T-helper 2 cell treated with Interferon-gamma antibody and Interleukin-4, amounts not matched to agents 5 μg/mL and 100 μg/mL, for 36 hours (primary cell): ENCODE results near the gene TMEM176A.

Experiments used
- DNase-seq: peaks from one replicate; pipeline ENCODE4 v3.0.0; 2021; ENCODE audit warnings: low spot score
- H3K27ac Mint-ChIP-seq: one replicate; pipeline ENCODE4 v1.8.0; 2021; ENCODE audit warnings: mild to moderate bottlenecking, mixed read lengths
- H3K27me3 Mint-ChIP-seq: one replicate; pipeline ENCODE4 v1.8.0; 2021; ENCODE audit warnings: low read depth, mixed read lengths
- H3K36me3 Mint-ChIP-seq: one replicate; pipeline ENCODE4 v1.8.0; 2021; ENCODE audit warnings: low read depth, mixed read lengths
- H3K4me1 Mint-ChIP-seq: one replicate; pipeline ENCODE4 v1.8.0; 2021; ENCODE audit warnings: low read depth, mixed read lengths
- H3K4me3 Mint-ChIP-seq: one replicate; pipeline ENCODE4 v1.8.0; 2022; ENCODE audit warnings: mild to moderate bottlenecking, moderate library complexity, mixed read lengths
- H3K9me3 Mint-ChIP-seq: one replicate; pipeline ENCODE4 v1.8.0; 2021; ENCODE audit warnings: mixed read lengths

The TMEM176A gene

DNA sequence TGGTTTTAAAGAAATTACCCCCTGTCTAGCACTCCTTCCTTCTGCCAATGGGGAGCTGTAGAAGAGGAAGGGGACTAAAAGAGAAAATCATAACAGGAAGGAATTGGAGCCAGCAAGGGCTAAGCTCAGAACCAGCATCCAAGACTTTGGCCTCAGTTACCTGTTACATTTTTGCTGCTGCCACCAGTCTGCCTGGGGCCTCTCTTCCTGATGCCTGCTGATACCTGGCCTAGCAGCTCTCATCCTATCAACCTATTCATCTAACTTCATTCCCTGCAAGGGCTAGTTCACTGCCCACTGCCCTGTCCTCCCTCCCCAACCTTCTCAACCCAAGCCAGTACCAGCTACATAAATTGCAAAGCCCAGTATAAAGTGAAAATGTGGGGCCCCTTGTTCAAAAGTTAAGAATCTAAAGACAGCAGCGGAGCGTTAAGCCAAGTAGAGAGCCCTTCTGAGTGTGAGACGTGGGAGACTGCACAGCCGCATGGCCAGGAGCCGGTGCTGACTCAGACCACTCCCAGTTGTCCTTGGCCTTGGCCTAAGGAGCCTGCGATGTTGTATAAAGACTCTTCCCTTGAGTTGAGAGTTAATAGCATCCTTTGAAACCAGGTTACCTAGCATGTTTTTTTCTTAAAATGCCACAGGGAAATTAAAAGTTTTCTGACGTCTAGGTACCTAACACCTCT lies 38.5 kb downstream of the TMEM176A start:
- H3K27me3 Mint-ChIP-seq: peaks cover 5% of the 10 kb centered on the region
- DNase-seq: no peak
- no peaks in the 10 kb centered on the region for H3K36me3 Mint-ChIP-seq
- H3K27ac Mint-ChIP-seq: no peak overlapping the region
- H3K4me3 Mint-ChIP-seq: no peak overlapping the region
- H3K9me3 Mint-ChIP-seq: no peaks in the 10 kb centered on the region
- no peaks in the 10 kb centered on the region for H3K4me1 Mint-ChIP-seq

DNA sequence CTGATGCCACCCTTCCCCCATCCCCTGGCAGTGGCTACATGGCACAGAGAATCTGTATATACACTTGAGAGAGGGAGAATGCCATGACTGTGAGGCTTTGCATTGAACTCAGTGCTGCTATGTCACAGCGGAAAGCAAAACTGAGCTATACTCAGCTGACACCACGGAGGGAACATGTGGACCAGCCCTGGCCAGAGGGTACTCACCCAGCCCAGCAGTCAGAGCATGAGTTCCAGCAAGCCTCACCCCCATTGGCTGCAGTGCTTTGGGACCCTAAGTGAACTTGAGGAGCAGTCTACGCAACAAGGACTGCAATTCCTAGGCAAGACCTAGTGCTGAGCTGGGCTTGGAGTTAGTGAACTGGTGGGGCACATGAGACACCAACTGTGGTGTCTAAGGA lies 41.4 kb downstream of the TMEM176A start:
- H3K27ac Mint-ChIP-seq: no peak overlapping the region
- H3K4me3 Mint-ChIP-seq: no peak overlapping the region
- no peaks in the 10 kb centered on the region for H3K36me3 Mint-ChIP-seq
- H3K9me3 Mint-ChIP-seq: no peaks in the 10 kb centered on the region
- peaks cover 5% of the 10 kb centered on the region for H3K27me3 Mint-ChIP-seq
- H3K4me1 Mint-ChIP-seq: no peaks in the 10 kb centered on the region
- no peak for DNase-seq

DNA sequence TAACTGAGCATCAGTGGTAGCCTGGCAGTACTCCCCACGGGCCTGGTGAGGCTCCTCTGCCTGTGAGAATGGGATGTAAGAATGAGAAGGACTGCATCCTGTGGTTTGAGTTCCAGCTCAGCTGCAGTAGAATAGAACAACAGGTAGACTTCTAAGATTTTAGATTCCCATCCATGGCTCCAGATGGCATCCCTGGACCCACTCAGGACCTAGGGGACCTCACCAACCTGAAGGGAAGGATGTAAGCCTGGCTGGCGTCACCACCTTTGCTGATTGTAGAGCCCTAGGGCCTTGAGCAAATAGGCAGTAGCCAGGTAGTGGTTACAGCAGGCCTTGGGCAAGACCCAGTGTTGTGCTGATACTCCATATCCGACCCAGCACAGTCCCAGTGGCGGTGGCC lies 42.1 kb downstream of the TMEM176A start:
- Mint-ChIP-seq H3K9me3 (no peaks in the 10 kb centered on the region), H3K4me1 (no peaks in the 10 kb centered on the region), H3K36me3 (no peaks in the 10 kb centered on the region), H3K27ac (no peak overlapping the region), H3K27me3 (peaks cover 5% of the 10 kb centered on the region), H3K4me3 (no peak overlapping the region)
- DNase-seq: no peak

DNA sequence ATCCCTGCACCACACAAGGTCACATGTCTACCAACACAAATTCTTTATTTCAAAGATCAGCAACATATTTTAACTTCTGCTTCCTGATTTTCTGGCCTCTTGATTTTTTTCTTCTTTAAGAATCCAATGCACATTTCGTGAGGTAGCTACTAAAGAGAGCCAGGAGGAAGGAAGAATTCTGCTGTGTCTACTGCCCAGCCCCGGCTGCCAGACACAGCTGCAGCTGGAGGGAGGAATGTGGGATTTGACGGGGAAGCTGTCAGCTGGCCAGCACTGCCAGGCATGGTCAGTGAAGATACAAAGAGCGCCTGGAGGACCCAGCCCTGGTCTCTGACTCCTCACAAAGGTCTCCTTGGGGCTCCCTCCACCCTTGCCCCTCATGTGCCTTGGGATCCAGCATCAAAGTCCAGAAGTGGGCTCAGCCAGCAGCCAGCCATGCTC lies 44.9 kb downstream of the TMEM176A start:
- H3K4me3 Mint-ChIP-seq: no peak overlapping the region
- H3K27me3 Mint-ChIP-seq: peaks cover 11% of the 10 kb centered on the region
- H3K4me1 Mint-ChIP-seq: no peaks in the 10 kb centered on the region
- H3K9me3 Mint-ChIP-seq: no peaks in the 10 kb centered on the region
- no peaks in the 10 kb centered on the region for H3K36me3 Mint-ChIP-seq
- no peak overlapping the region for H3K27ac Mint-ChIP-seq
- no peak for DNase-seq

DNA sequence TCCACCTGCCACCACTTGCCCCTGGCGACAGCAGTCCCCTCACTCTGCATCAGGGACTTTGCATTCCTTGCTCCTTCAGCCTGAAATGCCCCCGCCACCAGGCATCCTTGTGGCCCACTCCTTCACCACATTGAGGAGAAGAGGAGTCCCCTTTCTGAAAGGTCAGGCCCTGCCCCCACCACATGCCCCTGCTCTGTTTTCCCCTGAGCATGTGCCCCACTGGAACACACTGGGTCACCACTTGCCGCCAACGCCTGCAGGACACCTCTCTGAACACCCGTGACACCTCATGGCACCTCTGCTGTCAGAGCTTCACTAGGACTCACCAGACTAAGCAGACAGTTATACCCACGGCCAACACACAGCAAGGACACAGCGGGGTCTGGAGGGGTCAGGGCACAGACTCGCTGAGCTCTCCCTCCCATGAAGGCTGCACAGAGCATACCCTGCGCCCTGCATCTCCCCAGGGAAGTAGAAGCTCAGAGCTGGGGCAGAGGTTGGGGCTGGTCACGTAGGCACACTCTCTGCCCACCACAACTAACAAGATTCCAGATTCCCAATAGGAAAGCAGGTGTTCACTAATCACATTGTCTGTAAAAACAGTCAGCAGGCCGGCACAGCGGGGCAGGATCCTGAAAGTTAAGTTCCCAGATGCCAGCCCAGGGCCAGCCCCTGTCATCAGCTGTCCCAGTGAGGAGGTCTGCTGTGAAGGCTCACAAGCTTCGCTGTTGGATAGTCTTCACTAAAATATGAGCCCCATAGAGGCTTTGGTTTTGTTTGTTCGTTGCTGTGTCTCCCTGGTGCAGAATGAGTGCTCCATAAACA lies 45.9 kb downstream of the TMEM176A start:
- peaks cover 16% of the 10 kb centered on the region for H3K27me3 Mint-ChIP-seq
- no peaks in the 10 kb centered on the region for H3K36me3 Mint-ChIP-seq
- no peaks in the 10 kb centered on the region for H3K4me1 Mint-ChIP-seq
- H3K4me3 Mint-ChIP-seq: no peak overlapping the region
- no peak overlapping the region for H3K27ac Mint-ChIP-seq
- no peaks in the 10 kb centered on the region for H3K9me3 Mint-ChIP-seq
- no peak for DNase-seq

DNA sequence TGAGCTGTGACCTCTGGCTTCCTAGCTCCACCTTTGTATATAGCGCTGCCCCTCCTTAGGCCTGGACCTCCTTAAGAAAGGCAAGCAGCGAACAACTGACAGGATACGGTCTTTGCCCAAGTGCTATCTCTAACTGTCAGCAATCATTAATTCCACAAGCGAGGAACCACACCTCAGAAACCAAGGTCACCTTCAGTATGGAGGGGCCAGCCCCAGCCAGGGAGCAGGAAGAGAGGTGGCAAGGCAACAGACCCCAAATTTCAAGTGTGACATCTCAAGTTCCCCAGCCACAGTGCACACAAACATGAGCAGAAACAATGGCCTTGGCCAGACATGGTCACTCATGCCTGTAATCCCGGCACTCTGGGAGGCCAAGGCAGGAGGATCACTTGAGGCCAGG lies 47.0 kb downstream of the TMEM176A start:
- H3K27me3 Mint-ChIP-seq: peaks cover 18% of the 10 kb centered on the region
- H3K4me1 Mint-ChIP-seq: peaks cover 1% of the 10 kb centered on the region
- H3K27ac Mint-ChIP-seq: no peak overlapping the region
- DNase-seq: no peak
- no peaks in the 10 kb centered on the region for H3K36me3 Mint-ChIP-seq
- no peaks in the 10 kb centered on the region for H3K9me3 Mint-ChIP-seq
- H3K4me3 Mint-ChIP-seq: no peak overlapping the region

DNA sequence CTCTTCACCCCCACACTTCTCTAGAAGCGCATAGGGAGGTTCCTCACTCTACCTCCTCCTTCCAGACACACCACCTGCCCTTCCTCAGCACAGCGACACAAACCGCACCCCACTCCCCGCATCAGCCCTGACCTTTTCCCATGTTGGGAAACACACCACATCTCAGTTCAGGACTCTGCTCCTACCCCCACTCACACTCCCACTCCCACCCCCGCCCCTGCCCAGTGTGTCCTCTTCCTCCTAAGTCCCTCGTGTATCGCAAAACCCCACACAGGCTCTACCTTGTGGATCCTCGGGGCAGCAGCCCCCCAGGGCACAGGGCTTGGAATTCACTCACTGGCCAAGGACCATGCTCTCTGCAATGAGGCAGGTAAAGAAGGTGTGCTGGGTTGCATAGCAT lies 47.5 kb downstream of the TMEM176A start:
- Mint-ChIP-seq H3K4me3 (no peak overlapping the region), H3K36me3 (no peaks in the 10 kb centered on the region), H3K27ac (no peak overlapping the region), H3K9me3 (no peaks in the 10 kb centered on the region), H3K27me3 (peaks cover 18% of the 10 kb centered on the region), H3K4me1 (peaks cover 1% of the 10 kb centered on the region)
- DNase-seq: no peak

DNA sequence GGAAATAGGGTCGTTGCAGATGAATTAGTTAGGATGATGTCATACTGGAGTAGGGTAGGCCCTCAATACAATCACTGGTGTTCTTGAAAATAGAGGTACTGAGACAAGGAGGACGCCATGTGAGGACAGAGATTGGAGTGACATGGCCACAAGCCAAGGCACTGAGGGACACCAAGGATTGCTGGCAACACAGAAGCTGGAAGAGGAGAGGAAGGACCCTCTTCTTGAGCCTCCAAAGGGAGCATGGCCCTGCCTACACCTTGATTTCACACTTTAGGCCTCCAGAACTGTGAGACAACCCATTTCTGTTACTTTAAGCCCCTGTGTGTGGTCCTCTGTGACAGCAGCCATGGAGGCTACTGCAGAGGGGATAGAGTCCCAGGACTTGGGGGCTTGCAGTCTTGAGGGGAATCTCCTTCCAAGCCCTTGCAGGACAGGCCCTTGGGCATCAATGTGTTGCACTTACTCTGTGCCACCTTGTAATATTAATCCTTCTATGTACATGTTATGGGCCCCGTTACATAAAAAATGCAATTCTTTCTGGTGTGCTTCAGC lies 48.1 kb downstream of the TMEM176A start:
- no peak overlapping the region for H3K27ac Mint-ChIP-seq
- H3K27me3 Mint-ChIP-seq: peaks cover 15% of the 10 kb centered on the region
- H3K4me3 Mint-ChIP-seq: no peak overlapping the region
- no peaks in the 10 kb centered on the region for H3K36me3 Mint-ChIP-seq
- peaks cover 1% of the 10 kb centered on the region for H3K4me1 Mint-ChIP-seq
- DNase-seq: no peak
- H3K9me3 Mint-ChIP-seq: no peaks in the 10 kb centered on the region

DNA sequence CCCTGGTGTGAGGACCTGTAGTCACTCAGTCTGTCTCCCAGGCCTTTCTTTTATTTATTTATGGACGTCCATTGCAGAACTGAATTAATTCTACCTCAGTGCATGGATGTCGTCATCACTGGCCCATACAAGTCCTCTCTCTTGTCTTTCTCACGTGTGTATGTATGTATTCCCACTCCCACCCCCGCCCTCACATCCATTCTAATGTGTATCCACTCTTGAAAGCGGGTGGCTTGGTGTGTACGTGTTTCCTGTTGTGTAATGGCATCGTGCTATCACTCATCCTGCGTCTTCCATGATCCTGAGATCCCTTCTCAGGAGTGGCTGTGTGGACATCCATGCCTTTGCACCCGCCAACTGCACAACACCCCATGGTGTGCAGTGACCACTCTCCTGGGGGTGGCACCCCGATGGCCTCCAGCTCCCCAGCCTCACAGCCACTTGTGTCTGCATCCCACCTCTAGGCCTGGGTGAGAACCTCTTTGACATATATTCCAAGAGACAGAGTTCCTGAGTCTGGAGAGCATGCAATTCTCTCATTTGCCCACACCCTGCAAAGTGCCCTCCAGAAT lies 48.7 kb downstream of the TMEM176A start:
- Mint-ChIP-seq H3K4me1 (peaks cover 1% of the 10 kb centered on the region), H3K36me3 (no peaks in the 10 kb centered on the region), H3K4me3 (no peak overlapping the region), H3K27me3 (peaks cover 13% of the 10 kb centered on the region), H3K27ac (no peak overlapping the region), H3K9me3 (no peaks in the 10 kb centered on the region)
- DNase-seq: no peak

DNA sequence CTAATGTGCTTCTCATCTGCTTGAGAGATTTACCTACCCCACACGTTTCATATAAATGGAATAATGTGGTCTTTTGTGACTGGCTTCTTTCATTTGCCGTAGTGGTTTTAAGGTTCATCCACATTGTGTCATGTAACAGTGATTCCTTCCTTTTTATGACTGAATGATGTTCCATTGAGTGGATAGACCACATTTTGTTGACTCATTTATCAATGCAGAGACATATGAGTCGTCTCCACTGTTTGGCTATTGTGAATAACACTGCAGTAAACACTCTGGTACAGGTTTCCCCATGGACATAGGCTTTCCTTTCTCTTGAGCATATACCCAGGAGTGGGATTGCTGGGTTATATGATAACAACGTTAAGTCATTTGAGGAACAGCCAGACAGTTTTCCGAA lies 49.7 kb downstream of the TMEM176A start:
- Mint-ChIP-seq H3K27me3 (peaks cover 13% of the 10 kb centered on the region), H3K4me3 (no peak overlapping the region), H3K36me3 (no peaks in the 10 kb centered on the region)

DNA sequence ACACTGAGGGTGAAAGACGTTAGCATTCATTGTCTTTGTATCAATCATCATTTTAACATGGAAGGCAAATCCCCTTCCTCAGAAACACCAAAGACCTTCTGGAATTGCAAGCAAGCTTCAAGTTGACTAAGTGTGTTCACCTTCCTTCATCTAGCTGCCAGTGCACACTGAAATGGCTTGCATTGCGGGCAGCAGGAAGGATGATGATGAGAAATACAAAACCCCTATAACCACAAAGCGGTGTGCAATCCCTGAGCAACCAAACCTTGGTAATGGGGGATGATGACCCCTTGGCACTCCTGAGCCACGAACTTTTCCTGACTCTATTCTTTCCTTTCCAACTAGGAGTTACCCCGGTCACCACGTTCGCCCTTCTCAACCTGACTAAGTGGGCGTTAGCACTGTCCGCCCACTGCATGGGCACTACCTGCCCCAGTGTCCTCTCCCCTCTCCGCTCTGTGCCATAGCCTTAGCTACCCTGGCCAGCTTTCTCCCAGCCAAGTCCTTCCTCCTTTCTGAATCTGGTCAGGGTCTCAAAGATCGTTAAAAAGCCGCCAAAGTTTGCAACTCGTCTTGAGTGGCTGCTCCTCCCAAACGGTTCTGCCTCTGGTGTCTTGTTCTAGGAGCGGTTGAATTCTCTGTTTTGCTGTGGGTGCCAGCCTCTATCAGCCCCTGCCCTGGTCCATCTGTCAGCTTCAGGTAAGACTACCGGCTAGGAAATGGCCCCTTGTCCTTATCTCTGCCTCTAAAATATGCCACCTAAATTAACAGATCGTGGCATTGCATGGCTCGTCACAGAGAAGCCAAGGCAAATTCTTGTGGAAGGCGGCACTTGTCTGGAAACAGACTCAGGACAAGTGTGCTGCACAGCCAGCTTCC lies 51.2 kb downstream of the TMEM176A start:
- no peak overlapping the region for H3K4me3 Mint-ChIP-seq
- H3K9me3 Mint-ChIP-seq: no peaks in the 10 kb centered on the region
- no peaks in the 10 kb centered on the region for H3K36me3 Mint-ChIP-seq
- peaks cover 13% of the 10 kb centered on the region for H3K27me3 Mint-ChIP-seq
- DNase-seq: no peak
- H3K27ac Mint-ChIP-seq: no peak overlapping the region
- peaks cover 1% of the 10 kb centered on the region for H3K4me1 Mint-ChIP-seq

More for the DNA sequence above, 49.7 kb downstream of the TMEM176A start:
- H3K27ac Mint-ChIP-seq: no peak overlapping the region
- H3K9me3 Mint-ChIP-seq: no peaks in the 10 kb centered on the region
- DNase-seq: no peak
- H3K4me1 Mint-ChIP-seq: peaks cover 1% of the 10 kb centered on the region

DNA sequence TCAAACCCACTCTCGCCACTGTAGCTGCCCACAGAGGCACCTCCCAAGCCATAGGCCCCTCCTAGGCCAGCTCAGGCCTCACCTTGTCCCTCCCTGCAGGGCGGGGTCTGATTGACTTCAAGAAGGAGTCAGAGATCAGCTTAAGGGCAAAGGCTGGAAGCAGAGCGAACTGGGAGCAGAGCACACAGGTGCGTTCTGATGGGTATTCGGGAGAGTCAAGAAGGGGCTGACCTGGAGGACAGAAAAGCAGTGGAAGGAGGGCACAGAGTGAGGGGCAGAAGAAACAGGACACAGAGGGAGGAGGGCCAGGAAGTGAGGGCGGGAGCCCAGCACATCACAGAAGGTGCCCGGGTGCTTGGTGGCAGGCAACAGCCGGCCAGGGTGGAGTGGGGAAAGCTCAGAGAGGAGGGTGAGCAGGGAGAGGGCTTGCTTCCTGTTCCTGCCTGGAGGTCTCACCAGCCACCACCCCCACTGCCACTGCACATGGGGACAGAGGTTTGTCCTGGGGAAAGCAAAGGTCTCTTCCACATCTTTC lies 51.9 kb downstream of the TMEM176A start, which contains the start of gene AOC1:
AOC1 (plus strand) TSS at position 147 of the 535 bp plus-strand sequence. CDS start 3,954 bp downstream, outside the sequence.
- no peak within 1 kb of the TSS for H3K27ac Mint-ChIP-seq

More for the DNA sequence above, 51.9 kb downstream of the TMEM176A start, which contains the start of gene AOC1:
- no peak for DNase-seq
- Mint-ChIP-seq H3K9me3 (no peaks in the 10 kb centered on the region), H3K4me3 (no peak within 1 kb of the TSS), H3K4me1 (peaks cover 1% of the 10 kb centered on the region), H3K27me3 (peaks cover 13% of the 10 kb centered on the region), H3K36me3 (no peaks in the 10 kb centered on the region)
